Kidney (tissue), 14 donors: ENCODE measurements around the gene CAMK1D. TPM values are rescaled to one million over a fixed set of nuclear protein-coding genes. Genes with fewer than 3 reads are reported as not detected.

Experiments used
- DNase-seq, 5 donors: peaks; one replicate each; pipeline ENCODE4 v3.0.0-alpha.2; 2013 to 2020
- FAIRE-seq: peaks from 2 replicates; lab custom pipeline; 2012; peaks lifted over from hg19 to GRCh38; lab: Jason Lieb, UNC
- H3K27ac ChIP-seq, 2 donors: one replicate each; pipeline ENCODE4 v1.7.0; 2013; ENCODE audit warnings: low read depth in 2 of 2, low read length in 2 of 2, inconsistent platforms in 1 of 2
- H3K27me3 ChIP-seq: one replicate; pipeline ENCODE4 v1.7.1; 2013; ENCODE audit warnings: low read length, inconsistent platforms; ENCODE audit not compliant: control insufficient read depth, insufficient read depth
- H3K36me3 ChIP-seq, 3 donors: one replicate each; pipeline versions ENCODE4 v1.7.0 to v1.7.1; 2013; ENCODE audit warnings: low read length in 3 of 3, control low read depth in 1 of 3, inconsistent platforms in 1 of 3; ENCODE audit not compliant: insufficient read depth in 3 of 3, control insufficient read depth in 2 of 3
- H3K4me1 ChIP-seq, 3 donors: one replicate each; pipeline versions ENCODE4 v1.7.0 to v1.7.1; 2013; ENCODE audit warnings: low read length in 3 of 3, inconsistent platforms in 1 of 3, low read depth in 1 of 3; ENCODE audit not compliant: control insufficient read depth in 2 of 3, insufficient read depth in 2 of 3
- H3K4me3 ChIP-seq, 3 donors: one replicate each; pipeline versions ENCODE4 v1.7.0 to v1.8.1; 2013; ENCODE audit warnings: low read length in 3 of 3, control low read depth in 1 of 3, inconsistent platforms in 1 of 3
- H3K9ac ChIP-seq, 3 donors: one replicate each; pipeline versions ENCODE4 v1.7.0 to v1.7.1; 2013; ENCODE audit warnings: low read length in 3 of 3, control low read depth in 1 of 3, inconsistent platforms in 1 of 3
- H3K9me3 ChIP-seq, 3 donors: one replicate each; pipeline versions ENCODE4 v1.7.0 to v1.7.1; 2013; ENCODE audit warnings: low read length in 3 of 3, control low read depth in 1 of 3, inconsistent platforms in 1 of 3; ENCODE audit not compliant: control insufficient read depth in 2 of 3, insufficient read depth in 1 of 3
- intact Hi-C: fragments of 100-400 bp; cut with DNase I; formaldehyde crosslinking; loops from one replicate; pipeline ENCODE4 v1.11.1; 2022
- polyA plus RNA-seq: library from polyadenylated mRNA; stranded (reverse); fragments of 350-450 nt; fragmentation: Illumina TruSeq; extraction: RNeasy Lipid Tissue Mini Kit (QIAGEN cat#74804); gene quantifications from one replicate; pipeline ENCODE4 v1.2.3, GENCODE V29; 2014; ENCODE audit warnings: low read depth, low replicate concordance; ENCODE audit not compliant: insufficient read depth
- total RNA-seq: library from RNA; stranded (reverse); fragmentation: NEBNext Ultra II Directional; extraction: Animal tissue kit (Norgen Biotek cat#: 25700); gene quantifications from one replicate; pipeline ENCODE4 v1.2.1, GENCODE V29; 2021
- TF ChIP-seq, protein P1 (sequence below): IDR thresholded peaks from 3 replicates; pipeline ENCODE4 v1.5.1; 2012; ENCODE audit warnings: mild to moderate bottlenecking, moderate library complexity, borderline replicate concordance; ENCODE audit not compliant: insufficient read depth; ENCODE audit errors: extremely low read depth
- donor health status: control.
- donor health status: control.
- donor health status: control.
- donor health status: control.
- donor health status: control.
- donor health status: DM: yes; HTN: yes; CAD: no.
- donor health status: Normal renal cell carcinoma (clear cell type).

Gene CAMK1D
- total and polyA plus RNA-seq, 2 donors from 2014 or later: 1.1 to 13.7 TPM

DNA sequence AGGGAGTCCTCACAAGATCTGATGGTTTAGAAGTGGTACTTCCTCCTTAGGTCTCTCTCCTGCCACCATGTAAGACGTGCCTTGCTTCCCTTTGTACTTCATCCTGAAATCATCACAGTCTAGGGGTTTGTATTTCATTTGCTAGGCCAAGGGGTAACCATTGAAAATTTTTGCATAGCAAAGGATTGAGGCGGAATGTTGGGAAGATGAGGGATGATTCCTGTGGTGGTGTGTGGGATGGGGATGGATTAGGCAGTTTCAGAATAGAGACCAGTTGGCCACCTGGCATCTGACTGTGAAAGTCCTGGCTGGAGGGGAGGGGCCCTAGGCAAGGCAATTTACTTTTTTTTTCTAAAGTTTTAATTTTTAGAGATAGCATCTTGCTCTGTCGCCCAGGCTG is 222.9 kb downstream of the CAMK1D start:
- Histone ChIP-seq H3K9ac (no peak overlapping the region), H3K36me3 (no peaks in the 10 kb centered on the region)
- intact Hi-C loops: no loop called here

DNA sequence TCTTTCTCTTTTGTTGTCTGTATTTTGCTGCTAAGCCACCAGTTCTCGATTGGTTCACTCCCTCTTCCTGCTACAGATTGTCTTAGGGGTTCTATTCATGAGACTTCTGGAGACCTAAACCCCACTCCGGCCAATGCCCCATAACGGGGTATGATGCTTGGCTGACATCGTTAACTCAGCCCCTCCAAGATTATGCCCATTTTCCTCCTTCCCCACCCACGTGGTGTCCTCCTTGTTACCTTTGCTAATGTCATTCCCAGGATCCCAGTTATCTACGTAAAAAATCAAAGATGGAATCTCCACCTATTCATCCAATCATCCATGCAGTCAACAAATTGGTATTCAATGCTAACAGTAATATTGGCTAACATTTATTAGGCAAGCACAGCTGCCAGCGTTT is 228.3 kb downstream of the CAMK1D start:
- H3K4me3 ChIP-seq: no peak overlapping the region
- no peak for DNase-seq
- TF ChIP-seq, protein P1, sequence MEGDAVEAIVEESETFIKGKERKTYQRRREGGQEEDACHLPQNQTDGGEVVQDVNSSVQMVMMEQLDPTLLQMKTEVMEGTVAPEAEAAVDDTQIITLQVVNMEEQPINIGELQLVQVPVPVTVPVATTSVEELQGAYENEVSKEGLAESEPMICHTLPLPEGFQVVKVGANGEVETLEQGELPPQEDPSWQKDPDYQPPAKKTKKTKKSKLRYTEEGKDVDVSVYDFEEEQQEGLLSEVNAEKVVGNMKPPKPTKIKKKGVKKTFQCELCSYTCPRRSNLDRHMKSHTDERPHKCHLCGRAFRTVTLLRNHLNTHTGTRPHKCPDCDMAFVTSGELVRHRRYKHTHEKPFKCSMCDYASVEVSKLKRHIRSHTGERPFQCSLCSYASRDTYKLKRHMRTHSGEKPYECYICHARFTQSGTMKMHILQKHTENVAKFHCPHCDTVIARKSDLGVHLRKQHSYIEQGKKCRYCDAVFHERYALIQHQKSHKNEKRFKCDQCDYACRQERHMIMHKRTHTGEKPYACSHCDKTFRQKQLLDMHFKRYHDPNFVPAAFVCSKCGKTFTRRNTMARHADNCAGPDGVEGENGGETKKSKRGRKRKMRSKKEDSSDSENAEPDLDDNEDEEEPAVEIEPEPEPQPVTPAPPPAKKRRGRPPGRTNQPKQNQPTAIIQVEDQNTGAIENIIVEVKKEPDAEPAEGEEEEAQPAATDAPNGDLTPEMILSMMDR: no peak
- intact Hi-C loops: no loop called here
- peaks cover 0 to 6% (median 0%) of the 10 kb centered on the region in 3 donors for H3K9me3 ChIP-seq
- no peak overlapping the region for H3K9ac ChIP-seq
- H3K27me3 ChIP-seq: no peaks in the 10 kb centered on the region
- H3K4me1 ChIP-seq: no peaks in the 10 kb centered on the region
- no peak overlapping the region for H3K27ac ChIP-seq
- no peaks in the 10 kb centered on the region for H3K36me3 ChIP-seq
- no peak for FAIRE-seq

More for the DNA sequence above, 222.9 kb downstream of the CAMK1D start:
- FAIRE-seq: no peak
- H3K4me1 ChIP-seq: no peaks in the 10 kb centered on the region
- H3K4me3 ChIP-seq: no peak overlapping the region
- peaks cover 0 to 6% (median 0%) of the 10 kb centered on the region in 3 donors for H3K9me3 ChIP-seq
- no peaks in the 10 kb centered on the region for H3K27me3 ChIP-seq
- no peak overlapping the region for H3K27ac ChIP-seq
- no peak for DNase-seq
- TF ChIP-seq, protein P1: no peak

DNA sequence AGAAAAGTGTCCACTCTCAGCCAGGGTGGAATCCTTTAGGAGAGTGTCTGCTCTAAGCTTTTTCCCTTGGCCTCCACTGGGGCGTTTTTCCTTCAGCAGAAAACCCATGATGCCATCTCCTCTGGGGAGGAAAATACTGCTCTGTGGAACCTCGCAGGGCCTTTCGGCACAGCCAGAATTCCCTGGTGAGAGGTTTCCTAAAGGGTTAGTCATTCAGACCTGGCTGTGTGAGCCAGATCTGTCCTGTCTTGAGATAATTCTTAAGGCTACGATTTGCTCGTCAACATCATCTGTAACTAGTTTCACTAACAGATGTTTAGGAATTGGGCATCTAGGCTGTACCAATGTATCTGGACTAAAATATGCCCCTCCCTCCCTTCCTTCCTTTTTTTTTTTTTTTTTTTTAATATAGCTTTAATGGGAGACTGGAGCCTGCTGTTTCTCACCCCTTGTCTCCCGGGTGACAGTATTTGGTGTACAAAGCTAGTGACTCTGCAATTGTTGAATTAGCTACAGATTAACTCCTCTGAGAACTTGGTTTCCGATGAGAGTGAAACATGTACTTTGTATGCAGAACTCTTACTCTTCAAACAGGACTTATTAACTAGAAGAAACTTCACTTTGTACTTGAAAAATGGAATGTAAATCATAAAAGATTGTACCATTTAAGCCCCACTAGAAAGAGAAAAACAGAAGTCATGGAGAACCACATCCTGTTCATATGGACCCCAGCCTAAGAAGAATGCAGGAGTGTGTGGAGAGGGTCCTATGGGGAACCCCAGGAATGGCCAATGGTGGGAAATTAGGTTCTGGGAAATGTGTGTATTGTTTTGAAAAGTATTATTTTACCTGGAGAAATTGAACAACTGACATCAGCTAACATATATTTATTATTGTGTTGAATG is 230.9 kb downstream of the CAMK1D start:
- TF ChIP-seq, protein P1: no peak
- Histone ChIP-seq H3K9me3 (peaks cover 0 to 6% (median 0%) of the 10 kb centered on the region in 3 donors), H3K27ac (no peak overlapping the region), H3K27me3 (no peaks in the 10 kb centered on the region), H3K9ac (peak overlapping the region in 1 of 3 donors; percentile 34), H3K4me3 (no peak overlapping the region), H3K36me3 (no peaks in the 10 kb centered on the region), H3K4me1 (no peaks in the 10 kb centered on the region)
- peak; percentile 41 for FAIRE-seq
- intact Hi-C loops: no loop called here
- DNase-seq: peak in 3 of 5 donors; percentile 23 to 83 (median 66)
